GM18858 (cell line): ENCODE measurements around the gene MAN1A2.

Experiments
- ATAC-seq: cut with Tn5 transposase; IDR thresholded peaks from one replicate; pipeline ENCODE4 v1.9.1; 2021; ENCODE audit not compliant: unreplicated experiment

The MAN1A2 gene

GRCh38 chr1:117481410-117481809, 114.2 kb downstream of the MAN1A2 start:
- no peak for ATAC-seq

- ATAC-seq: no peak
These were observed 126.7 kb downstream of the MAN1A2 start for GRCh38 chr1:117493906-117494305.

- ATAC-seq: no peak
These were observed 127.8 kb downstream of the MAN1A2 start for GRCh38 chr1:117495068-117495467.

- no peak for ATAC-seq
These were observed 131.8 kb downstream of the MAN1A2 start for GRCh38 chr1:117499071-117499470.

GRCh38 chr1:117500584-117500983, 133.3 kb downstream of the MAN1A2 start:
- no peak for ATAC-seq

GRCh38 chr1:117501281-117501680, 134.0 kb downstream of the MAN1A2 start:
- no peak for ATAC-seq

GRCh38 chr1:117511273-117511672, 144.0 kb downstream of the MAN1A2 start:
- no peak for ATAC-seq

GRCh38 chr1:117512728-117513321, 145.6 kb downstream of the MAN1A2 start:
- no peak for ATAC-seq

GRCh38 chr1:117523111-117523510, 155.9 kb downstream of the MAN1A2 start:
- ATAC-seq: no peak

GRCh38 chr1:117527074-117527473, 159.8 kb downstream of the MAN1A2 start:
- no peak for ATAC-seq

- ATAC-seq: no peak
These were observed 160.4 kb downstream of the MAN1A2 start for GRCh38 chr1:117527566-117528102.

GRCh38 chr1:117529683-117530082, 162.4 kb downstream of the MAN1A2 start:
- no peak for ATAC-seq

GRCh38 chr1:117531222-117531621, 164.0 kb downstream of the MAN1A2 start:
- ATAC-seq: no peak

GRCh38 chr1:117534995-117535467, 167.8 kb downstream of the MAN1A2 start:
- ATAC-seq: peak; percentile 54

- no peak for ATAC-seq
These were observed 168.6 kb downstream of the MAN1A2 start for GRCh38 chr1:117535821-117536220.

- ATAC-seq: no peak
These were observed 170.2 kb downstream of the MAN1A2 start for GRCh38 chr1:117537291-117537920.

GRCh38 chr1:117540532-117540931, 173.3 kb downstream of the MAN1A2 start:
- ATAC-seq: no peak

GRCh38 chr1:117541003-117541402, 173.8 kb downstream of the MAN1A2 start:
- ATAC-seq: no peak

- no peak for ATAC-seq
These were observed 174.3 kb downstream of the MAN1A2 start for GRCh38 chr1:117541585-117541984.

- ATAC-seq: no peak
These were observed 177.4 kb downstream of the MAN1A2 start for GRCh38 chr1:117544509-117545109.

- no peak for ATAC-seq
These were observed 179.2 kb downstream of the MAN1A2 start for GRCh38 chr1:117546467-117546866.

- no peak for ATAC-seq
These were observed 186.2 kb downstream of the MAN1A2 start for GRCh38 chr1:117553471-117553870.
